ENCODE results near the gene AOPEP.
"Not testable (repeated sequence)": the region's sequence is repeated elsewhere in the genome, so short reads cannot be mapped to it uniquely, and the experiment has no call there.

The AOPEP gene

GRCh38 chr9:94818178-94818541 is 91.7 kb downstream of the AOPEP start:
- no peak for DNase-seq (ENCODE audit: low read depth)

GRCh38 chr9:94819161-94819687 is 92.7 kb downstream of the AOPEP start:
- no peak for DNase-seq (ENCODE audit: low read depth)

- DNase-seq (ENCODE audit: low read depth), result no peak
These were observed 94.8 kb downstream of the AOPEP start for GRCh38 chr9:94821098-94821887.

GRCh38 chr9:94822273-94822672 is 95.8 kb downstream of the AOPEP start:
- DNase-seq (ENCODE audit: low read depth), result no peak

- no peak for DNase-seq (ENCODE audit: low read depth)
These were observed 97.2 kb downstream of the AOPEP start for GRCh38 chr9:94823710-94824109.

GRCh38 chr9:94824411-94824810 is 97.9 kb downstream of the AOPEP start:
- no peak for DNase-seq (ENCODE audit: low read depth)

GRCh38 chr9:94824913-94825610 is 98.6 kb downstream of the AOPEP start:
- DNase-seq (ENCODE audit: low read depth), result no peak

GRCh38 chr9:94825611-94825958 is 99.1 kb downstream of the AOPEP start:
- DNase-seq (ENCODE audit: low read depth), result no peak

GRCh38 chr9:94826044-94826443 is 99.5 kb downstream of the AOPEP start:
- DNase-seq (ENCODE audit: low read depth), result no peak

- no peak for DNase-seq (ENCODE audit: low read depth)
These were observed 100.3 kb downstream of the AOPEP start for GRCh38 chr9:94826644-94827410.

- DNase-seq (ENCODE audit: low read depth), result no peak
These were observed 101.2 kb downstream of the AOPEP start for GRCh38 chr9:94827584-94828304.

- no peak for DNase-seq (ENCODE audit: low read depth)
These were observed 103.0 kb downstream of the AOPEP start for GRCh38 chr9:94829380-94830070.

- not testable (repeated sequence) for DNase-seq (ENCODE audit: low read depth)
These were observed 103.6 kb downstream of the AOPEP start for GRCh38 chr9:94830071-94830604.

- no peak for DNase-seq (ENCODE audit: low read depth)
These were observed 107.3 kb downstream of the AOPEP start for GRCh38 chr9:94833802-94834201.

GRCh38 chr9:94837404-94837803 is 110.9 kb downstream of the AOPEP start:
- no peak for DNase-seq (ENCODE audit: low read depth)

- no peak for DNase-seq (ENCODE audit: low read depth)
These were observed 112.9 kb downstream of the AOPEP start for GRCh38 chr9:94839398-94839797.

GRCh38 chr9:94840738-94841137 is 114.2 kb downstream of the AOPEP start:
- DNase-seq (ENCODE audit: low read depth), result no peak

- DNase-seq (ENCODE audit: low read depth), result no peak
These were observed 116.6 kb downstream of the AOPEP start for GRCh38 chr9:94843134-94843533.

GRCh38 chr9:94846739-94847138 is 120.2 kb downstream of the AOPEP start:
- DNase-seq (ENCODE audit: low read depth), result no peak

GRCh38 chr9:94847486-94847885 is 121.0 kb downstream of the AOPEP start:
- no peak for DNase-seq (ENCODE audit: low read depth)

- DNase-seq (ENCODE audit: low read depth), result not testable (repeated sequence)
These were observed 122.3 kb downstream of the AOPEP start for GRCh38 chr9:94848791-94849190.

Data from fibroblast of the conjunctiva (primary cell).